Erythroblast (primary cell): ENCODE results near the gene FBXO45.

ENCODE experiments used
- GATA1 ChIP-seq: IDR thresholded peaks from 2 replicates; pipeline ENCODE4 v1.6.1; 2011; ENCODE audit warnings: low read depth, mild to moderate bottlenecking, control low read depth, low read length, moderate library complexity
- POLR2A ChIP-seq: IDR thresholded peaks from 2 replicates; pipeline ENCODE4 v1.6.1; 2011; ENCODE audit warnings: mild to moderate bottlenecking, low read length

GRCh38 chr3:196547067-196547466 lies 21.4 kb upstream of the FBXO45 start:
- TF ChIP-seq POLR2A (no peak), GATA1 (no peak)
